SU-DHL-6 (cell line): ENCODE measurements around the gene CHERP.
"Not testable (repeated sequence)": the region's sequence is repeated elsewhere in the genome, so short reads cannot be mapped to it uniquely, and the experiment has no call there.

Source experiments
- H2AFZ ChIP-seq: fragments of 200-600 bp; sonication (generic); 2 replicates; pipeline ENCODE4 v1.6.1; 2014; ENCODE audit warnings: low read depth, mild to moderate bottlenecking, moderate library complexity, mixed read lengths, antibody characterized with exemption, low read length; ENCODE audit not compliant: severe bottlenecking
- H3F3A ChIP-seq: fragments of 200-600 bp; shearing (Covaris generic); 2 replicates; pipeline ENCODE4 v1.6.0; 2016; ENCODE audit warnings: antibody characterized with exemption, mild to moderate bottlenecking; ENCODE audit not compliant: insufficient read depth
- H3K27ac ChIP-seq: fragments of 200-600 bp; sonication (generic); 2 replicates; pipeline ENCODE4 v1.5.1; 2016; ENCODE audit warnings: low read depth, mild to moderate bottlenecking, low read length, moderate library complexity, mixed read lengths
- H3K27me3 ChIP-seq: fragments of 200-600 bp; sonication (generic), shearing (Covaris generic); 2 replicates; pipeline ENCODE4 v1.6.0; 2014; ENCODE audit warnings: mild to moderate bottlenecking, low read length
- H3K36me3 ChIP-seq: fragments of 200-600 bp; sonication (generic); 2 replicates; pipeline ENCODE4 v1.6.1; 2014; ENCODE audit warnings: mild to moderate bottlenecking, low read length, mixed read lengths
- H3K4me2 ChIP-seq: fragments of 300-600, 200-600 bp; shearing (Covaris generic), sonication (generic); 2 replicates; pipeline ENCODE4 v1.6.0; 2014; ENCODE audit warnings: low read length, low read depth, mild to moderate bottlenecking; ENCODE audit not compliant: poor library complexity, severe bottlenecking
- H3K4me3 ChIP-seq: fragments of 200-600 bp; sonication (generic); 2 replicates; pipeline ENCODE4 v1.5.1; 2014; ENCODE audit warnings: antibody characterized with exemption, low read length, mild to moderate bottlenecking, mixed read lengths; ENCODE audit not compliant: insufficient read depth, poor library complexity, severe bottlenecking
- H3K79me2 ChIP-seq: fragments of 200-600 bp; sonication (generic); 2 replicates; pipeline ENCODE4 v1.6.1; 2014; ENCODE audit warnings: mild to moderate bottlenecking, low read length, moderate library complexity; ENCODE audit not compliant: insufficient read depth
- H3K9ac ChIP-seq: fragments of 200-600 bp; sonication (generic); 2 replicates; pipeline ENCODE4 v1.7.0; 2014; ENCODE audit warnings: mild to moderate bottlenecking, low read length
- H3K9me2 ChIP-seq: fragments of 200-600 bp; sonication (generic); replicated peaks from 2 replicates; pipeline ENCODE4 v1.6.1; 2014; ENCODE audit warnings: low read length; ENCODE audit not compliant: insufficient read depth
- H3K9me3 ChIP-seq: fragments of 200-600 bp; sonication (generic); 2 replicates; pipeline ENCODE4 v1.6.1; 2014; ENCODE audit warnings: low read length, mixed read lengths; ENCODE audit not compliant: insufficient read depth
- H4K20me1 ChIP-seq: fragments of 200-600 bp; sonication (generic); 2 replicates; pipeline ENCODE4 v1.6.1; 2014; ENCODE audit warnings: low read depth, mild to moderate bottlenecking, antibody characterized with exemption, low read length, moderate library complexity, mixed read lengths
- CTCF ChIP-seq: fragments of 200-600 bp; sonication (generic); IDR thresholded peaks from one replicate; pipeline ENCODE4 v1.5.1; 2017; ENCODE audit warnings: antibody characterized with exemption, mild to moderate bottlenecking, low read length, moderate library complexity; ENCODE audit not compliant: insufficient read depth, poor library complexity, severe bottlenecking
- EZH2phosphoT487 ChIP-seq: fragments of 200-600 bp; sonication (generic), shearing (Covaris generic); conservative IDR thresholded peaks from 2 replicates; pipeline ENCODE4 v1.6.1; 2018; ENCODE audit warnings: mild to moderate bottlenecking, antibody characterized with exemption, low read length, moderate library complexity, mixed read lengths

CHERP gene

GRCh38 chr19:16548956-16549355 lies 6.7 kb upstream of the CHERP start:
- Histone ChIP-seq H3K27me3 (no peaks in the 10 kb centered on the region), H3K4me2 (no peak overlapping the region), H3K79me2 (peaks cover 29% of the 10 kb centered on the region; the same call in 1 of the 2 replicates), H4K20me1 (no peaks in the 10 kb centered on the region), H3K4me3 (no peak overlapping the region), H2AFZ (no peak overlapping the region), H3K9me2 (no peaks in the 10 kb centered on the region), H3K9ac (no peak overlapping the region; the same call in 1 of the 2 replicates), H3K9me3 (no peaks in the 10 kb centered on the region), H3F3A (peaks cover 30% of the 10 kb centered on the region), H3K36me3 (no peaks in the 10 kb centered on the region), H3K27ac (no peak overlapping the region)
- TF ChIP-seq CTCF, result no peak
- no peak for TF ChIP-seq EZH2phosphoT487

GRCh38 chr19:16544473-16545231 lies 2.4 kb upstream of the CHERP start:
- peaks cover 69% of the 10 kb centered on the region for H3K79me2 ChIP-seq
- H3K27ac ChIP-seq, result peak overlapping the region; percentile 85
- peaks cover 8% of the 10 kb centered on the region; the same call in 1 of the 2 replicates for H4K20me1 ChIP-seq
- H3K4me2 ChIP-seq, result peak overlapping the region; percentile 75
- H3K27me3 ChIP-seq, result no peaks in the 10 kb centered on the region
- H3K9me2 ChIP-seq, result no peaks in the 10 kb centered on the region
- no peaks in the 10 kb centered on the region for H3K9me3 ChIP-seq
- H3K4me3 ChIP-seq, result peak overlapping the region; percentile 45
- no peak overlapping the region for H2AFZ ChIP-seq
- peaks cover 37% of the 10 kb centered on the region for H3F3A ChIP-seq
- H3K9ac ChIP-seq, result peak overlapping the region; percentile 36; the same call in 1 of the 2 replicates
- 0 out of 2 replicates have a peak, but pooled peaks cover 2% of the 10 kb centered on the region for H3K36me3 ChIP-seq
- TF ChIP-seq EZH2phosphoT487, result no peak
- no peak for TF ChIP-seq CTCF

GRCh38 chr19:16543734-16544133 lies 1.5 kb upstream of the CHERP start:
- Histone ChIP-seq H3F3A (peaks cover 29% of the 10 kb centered on the region), H3K9ac (peak overlapping the region; percentile 89), H3K4me2 (peak overlapping the region; percentile 75), H3K27ac (peak overlapping the region; percentile 85), H3K4me3 (peak overlapping the region; percentile 92), H3K79me2 (peaks cover 74% of the 10 kb centered on the region)
- H3K36me3 ChIP-seq, H3K9me3 ChIP-seq, H4K20me1 ChIP-seq, H3K27me3 ChIP-seq, H3K9me2 ChIP-seq, H2AFZ ChIP-seq: not testable (repeated sequence)

GRCh38 chr19:16542910-16543472 lies 754 bp upstream of the CHERP start:
- peaks cover 25% of the 10 kb centered on the region for H3F3A ChIP-seq
- peak overlapping the region; percentile 89 for H3K9ac ChIP-seq
- no peak for TF ChIP-seq EZH2phosphoT487
- no peak for TF ChIP-seq CTCF
- peak overlapping the region; percentile 85 for H3K27ac ChIP-seq
- H3K4me2 ChIP-seq, result peak overlapping the region; percentile 75
- H3K27me3 ChIP-seq, result no peaks in the 10 kb centered on the region
- no peaks in the 10 kb centered on the region for H3K9me3 ChIP-seq
- peak overlapping the region; percentile 92 for H3K4me3 ChIP-seq
- H3K79me2 ChIP-seq, result peaks cover 76% of the 10 kb centered on the region
- H4K20me1 ChIP-seq, result peaks cover 8% of the 10 kb centered on the region; the same call in 1 of the 2 replicates
- peaks cover 6% of the 10 kb centered on the region for H3K36me3 ChIP-seq
- H3K9me2 ChIP-seq, result no peaks in the 10 kb centered on the region
- no peak overlapping the region for H2AFZ ChIP-seq
